ENCODE data around the gene SRPK3. TPM values are rescaled to one million over a fixed set of nuclear protein-coding genes. Genes with fewer than 3 reads are reported as not detected.

SRPK3 gene
- total and polyA plus RNA-seq, 4 donors, result 0.05 TPM; not detected in 3

DNA sequence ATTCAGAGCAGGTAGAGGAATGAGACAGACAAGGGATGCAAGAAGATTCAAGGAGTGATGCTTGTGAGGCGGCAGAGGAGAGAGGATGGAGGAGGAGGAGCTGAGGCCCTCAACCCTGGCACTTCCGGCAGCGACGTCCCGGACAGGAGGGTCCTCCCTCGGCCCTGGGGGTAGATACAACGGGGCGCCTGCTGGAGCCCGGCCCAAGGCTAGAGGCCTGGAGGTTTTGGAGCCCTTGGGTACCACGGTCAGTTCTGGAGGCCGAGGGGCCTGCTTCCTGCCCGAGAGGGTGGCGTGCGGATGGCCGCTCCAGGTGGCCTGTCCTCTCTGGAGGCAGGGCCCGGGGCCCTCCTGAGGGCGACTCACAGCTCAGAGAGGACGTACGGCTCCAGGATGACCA is 27.1 kb downstream of the SRPK3 start:
- Histone ChIP-seq H3K9ac (ENCODE audit: low read depth in 1 of 2, low read length in 2 of 2) (no peak overlapping the region), H3K4me1 (ENCODE audit: control insufficient read depth in 4 of 4, insufficient read depth in 4 of 4, low read length in 3 of 4) (no peaks in the 10 kb centered on the region), H3K27me3 (ENCODE audit: control insufficient read depth in 4 of 4, insufficient read depth in 4 of 4, low read length in 3 of 4) (no peaks in the 10 kb centered on the region), H3K27ac (ENCODE audit: low read depth in 1 of 2, low read length in 2 of 2) (no peak overlapping the region), H3K9me3 (ENCODE audit: control insufficient read depth in 4 of 4, low read length in 3 of 4) (peaks cover 0 to 2% (median 0%) of the 10 kb centered on the region in 4 donors), H3K36me3 (ENCODE audit: control insufficient read depth in 4 of 4, insufficient read depth in 3 of 4, low read depth in 1 of 4, low read length in 3 of 4) (no peaks in the 10 kb centered on the region), H3K4me3 (ENCODE audit: low read depth in 1 of 3, low read length in 3 of 3) (no peak overlapping the region)
- DNase-seq (ENCODE audit: low spot score), result no peak
- 92% methylated on average over 19 of the region's 19 CpGs for WGBS
- no peak for TF ChIP-seq RAD21 (IDR thresholded peaks at IDR 0.05)
- TF ChIP-seq, protein P1, sequence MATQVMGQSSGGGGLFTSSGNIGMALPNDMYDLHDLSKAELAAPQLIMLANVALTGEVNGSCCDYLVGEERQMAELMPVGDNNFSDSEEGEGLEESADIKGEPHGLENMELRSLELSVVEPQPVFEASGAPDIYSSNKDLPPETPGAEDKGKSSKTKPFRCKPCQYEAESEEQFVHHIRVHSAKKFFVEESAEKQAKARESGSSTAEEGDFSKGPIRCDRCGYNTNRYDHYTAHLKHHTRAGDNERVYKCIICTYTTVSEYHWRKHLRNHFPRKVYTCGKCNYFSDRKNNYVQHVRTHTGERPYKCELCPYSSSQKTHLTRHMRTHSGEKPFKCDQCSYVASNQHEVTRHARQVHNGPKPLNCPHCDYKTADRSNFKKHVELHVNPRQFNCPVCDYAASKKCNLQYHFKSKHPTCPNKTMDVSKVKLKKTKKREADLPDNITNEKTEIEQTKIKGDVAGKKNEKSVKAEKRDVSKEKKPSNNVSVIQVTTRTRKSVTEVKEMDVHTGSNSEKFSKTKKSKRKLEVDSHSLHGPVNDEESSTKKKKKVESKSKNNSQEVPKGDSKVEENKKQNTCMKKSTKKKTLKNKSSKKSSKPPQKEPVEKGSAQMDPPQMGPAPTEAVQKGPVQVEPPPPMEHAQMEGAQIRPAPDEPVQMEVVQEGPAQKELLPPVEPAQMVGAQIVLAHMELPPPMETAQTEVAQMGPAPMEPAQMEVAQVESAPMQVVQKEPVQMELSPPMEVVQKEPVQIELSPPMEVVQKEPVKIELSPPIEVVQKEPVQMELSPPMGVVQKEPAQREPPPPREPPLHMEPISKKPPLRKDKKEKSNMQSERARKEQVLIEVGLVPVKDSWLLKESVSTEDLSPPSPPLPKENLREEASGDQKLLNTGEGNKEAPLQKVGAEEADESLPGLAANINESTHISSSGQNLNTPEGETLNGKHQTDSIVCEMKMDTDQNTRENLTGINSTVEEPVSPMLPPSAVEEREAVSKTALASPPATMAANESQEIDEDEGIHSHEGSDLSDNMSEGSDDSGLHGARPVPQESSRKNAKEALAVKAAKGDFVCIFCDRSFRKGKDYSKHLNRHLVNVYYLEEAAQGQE (IDR thresholded peaks at IDR 0.05), result no peak
- TF ChIP-seq FOXA2 (IDR thresholded peaks at IDR 0.05), result no peak
- no peak for TF ChIP-seq YY1 (IDR thresholded peaks at IDR 0.05)
- TF ChIP-seq, protein P2, sequence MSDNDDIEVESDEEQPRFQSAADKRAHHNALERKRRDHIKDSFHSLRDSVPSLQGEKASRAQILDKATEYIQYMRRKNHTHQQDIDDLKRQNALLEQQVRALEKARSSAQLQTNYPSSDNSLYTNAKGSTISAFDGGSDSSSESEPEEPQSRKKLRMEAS (IDR thresholded peaks at IDR 0.05), result no peak
- TF ChIP-seq NR2F2 (IDR thresholded peaks at IDR 0.05), result no peak
- no peak for TF ChIP-seq EGR1 (IDR thresholded peaks at IDR 0.05; ENCODE audit: low read depth in 2 of 2)
- no peak for TF ChIP-seq SP1 (IDR thresholded peaks at IDR 0.05)
- TF ChIP-seq HNF4G (IDR thresholded peaks at IDR 0.05), result no peak
- no peak for TF ChIP-seq RXRA (IDR thresholded peaks at IDR 0.05)
- TF ChIP-seq, protein P3, sequence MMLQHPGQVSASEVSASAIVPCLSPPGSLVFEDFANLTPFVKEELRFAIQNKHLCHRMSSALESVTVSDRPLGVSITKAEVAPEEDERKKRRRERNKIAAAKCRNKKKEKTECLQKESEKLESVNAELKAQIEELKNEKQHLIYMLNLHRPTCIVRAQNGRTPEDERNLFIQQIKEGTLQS (IDR thresholded peaks at IDR 0.05), result no peak

DNA sequence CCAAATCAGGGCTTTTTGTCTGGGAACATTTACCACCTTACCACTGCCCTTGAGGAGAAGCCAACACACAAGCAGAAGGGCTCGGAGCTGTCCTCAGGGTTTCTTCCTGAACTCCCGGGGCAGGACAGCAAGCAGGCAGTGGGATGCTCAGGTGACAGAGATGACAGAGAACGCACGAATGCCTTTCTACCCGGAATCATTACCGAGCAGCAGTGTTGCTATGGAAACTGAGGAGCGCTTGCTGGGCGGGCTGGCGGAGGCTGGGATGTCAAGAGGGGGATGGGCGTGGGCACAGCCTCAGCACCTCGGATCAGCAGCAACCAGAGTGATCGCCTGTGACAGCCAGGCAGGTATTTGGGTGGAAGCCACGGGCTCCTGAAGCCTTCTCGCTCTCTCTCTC is 31.4 kb downstream of the SRPK3 start:
- Histone ChIP-seq H3K36me3 (ENCODE audit: control insufficient read depth in 4 of 4, insufficient read depth in 3 of 4, low read depth in 1 of 4, low read length in 3 of 4) (no peaks in the 10 kb centered on the region), H3K9me3 (ENCODE audit: control insufficient read depth in 4 of 4, low read length in 3 of 4) (peaks cover 0 to 2% (median 0%) of the 10 kb centered on the region in 4 donors), H3K4me1 (ENCODE audit: control insufficient read depth in 4 of 4, insufficient read depth in 4 of 4, low read length in 3 of 4) (no peaks in the 10 kb centered on the region), H3K27ac (ENCODE audit: low read depth in 1 of 2, low read length in 2 of 2) (no peak overlapping the region), H3K27me3 (ENCODE audit: control insufficient read depth in 4 of 4, insufficient read depth in 4 of 4, low read length in 3 of 4) (no peaks in the 10 kb centered on the region), H3K9ac (ENCODE audit: low read depth in 1 of 2, low read length in 2 of 2) (no peak overlapping the region), H3K4me3 (ENCODE audit: low read depth in 1 of 3, low read length in 3 of 3) (no peak overlapping the region)
- TF ChIP-seq, protein P1 (IDR thresholded peaks at IDR 0.05), result no peak
- TF ChIP-seq, protein P4, sequence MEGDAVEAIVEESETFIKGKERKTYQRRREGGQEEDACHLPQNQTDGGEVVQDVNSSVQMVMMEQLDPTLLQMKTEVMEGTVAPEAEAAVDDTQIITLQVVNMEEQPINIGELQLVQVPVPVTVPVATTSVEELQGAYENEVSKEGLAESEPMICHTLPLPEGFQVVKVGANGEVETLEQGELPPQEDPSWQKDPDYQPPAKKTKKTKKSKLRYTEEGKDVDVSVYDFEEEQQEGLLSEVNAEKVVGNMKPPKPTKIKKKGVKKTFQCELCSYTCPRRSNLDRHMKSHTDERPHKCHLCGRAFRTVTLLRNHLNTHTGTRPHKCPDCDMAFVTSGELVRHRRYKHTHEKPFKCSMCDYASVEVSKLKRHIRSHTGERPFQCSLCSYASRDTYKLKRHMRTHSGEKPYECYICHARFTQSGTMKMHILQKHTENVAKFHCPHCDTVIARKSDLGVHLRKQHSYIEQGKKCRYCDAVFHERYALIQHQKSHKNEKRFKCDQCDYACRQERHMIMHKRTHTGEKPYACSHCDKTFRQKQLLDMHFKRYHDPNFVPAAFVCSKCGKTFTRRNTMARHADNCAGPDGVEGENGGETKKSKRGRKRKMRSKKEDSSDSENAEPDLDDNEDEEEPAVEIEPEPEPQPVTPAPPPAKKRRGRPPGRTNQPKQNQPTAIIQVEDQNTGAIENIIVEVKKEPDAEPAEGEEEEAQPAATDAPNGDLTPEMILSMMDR (IDR thresholded peaks at IDR 0.05; ENCODE audit: low read depth, low read length, missing input control), result no peak
- TF ChIP-seq, protein P5, sequence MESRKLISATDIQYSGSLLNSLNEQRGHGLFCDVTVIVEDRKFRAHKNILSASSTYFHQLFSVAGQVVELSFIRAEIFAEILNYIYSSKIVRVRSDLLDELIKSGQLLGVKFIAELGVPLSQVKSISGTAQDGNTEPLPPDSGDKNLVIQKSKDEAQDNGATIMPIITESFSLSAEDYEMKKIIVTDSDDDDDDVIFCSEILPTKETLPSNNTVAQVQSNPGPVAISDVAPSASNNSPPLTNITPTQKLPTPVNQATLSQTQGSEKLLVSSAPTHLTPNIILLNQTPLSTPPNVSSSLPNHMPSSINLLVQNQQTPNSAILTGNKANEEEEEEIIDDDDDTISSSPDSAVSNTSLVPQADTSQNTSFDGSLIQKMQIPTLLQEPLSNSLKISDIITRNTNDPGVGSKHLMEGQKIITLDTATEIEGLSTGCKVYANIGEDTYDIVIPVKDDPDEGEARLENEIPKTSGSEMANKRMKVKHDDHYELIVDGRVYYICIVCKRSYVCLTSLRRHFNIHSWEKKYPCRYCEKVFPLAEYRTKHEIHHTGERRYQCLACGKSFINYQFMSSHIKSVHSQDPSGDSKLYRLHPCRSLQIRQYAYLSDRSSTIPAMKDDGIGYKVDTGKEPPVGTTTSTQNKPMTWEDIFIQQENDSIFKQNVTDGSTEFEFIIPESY (IDR thresholded peaks at IDR 0.05), result no peak
- no peak for TF ChIP-seq TAF1 (conservative IDR thresholded peaks at IDR 0.05)
- no peak for TF ChIP-seq EGR1 (IDR thresholded peaks at IDR 0.05; ENCODE audit: low read depth in 2 of 2)
- no peak for TF ChIP-seq YY1 (IDR thresholded peaks at IDR 0.05)
- TF ChIP-seq FOXA1 (IDR thresholded peaks at IDR 0.05), result no peak
- no peak for DNase-seq (ENCODE audit: low spot score)
- WGBS, result 39% methylated on average over 14 of the region's 14 CpGs

All from liver (tissue), 9 donors.